Activated CD4-positive, alpha-beta T cell treated with anti-CD3 and anti-CD28 coated beads for 4 hours (primary cell): ENCODE results near the gene TREX2.
A peak's percentile ranks its signal among the peaks of the same experiment; 100 is the strongest.

Source experiments
- DNase-seq, 2 donors: peaks; one replicate each; pipeline ENCODE4 v3.0.0-alpha.2; 2020

TREX2 gene

DNA sequence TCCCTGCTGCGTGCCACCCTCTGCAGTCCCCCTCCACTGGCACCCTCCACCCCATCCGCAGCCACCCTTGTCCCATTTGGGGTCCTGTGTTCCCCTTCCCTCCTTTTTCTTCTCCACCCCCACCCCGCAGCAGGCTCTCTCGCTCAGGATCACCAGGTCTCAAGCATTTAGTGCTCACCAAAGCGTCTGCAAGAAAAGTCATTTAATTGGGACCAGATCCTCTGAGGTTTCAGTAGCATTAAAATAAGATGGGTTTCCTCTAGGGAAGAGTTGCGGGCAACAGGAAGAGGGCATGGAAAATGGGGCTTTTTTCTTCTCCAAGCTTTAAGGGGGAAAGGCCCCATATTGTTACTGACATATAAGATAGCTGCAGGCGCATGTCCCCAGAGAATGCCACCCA is 29.4 kb upstream of the TREX2 start:
- DNase-seq: no peak

GRCh38 chrX:153474718-153475117 is 28.9 kb upstream of the TREX2 start:
- peak; percentile 59 to 66 for DNase-seq

- DNase-seq: no peak
Measured at GRCh38 chrX:153474266-153474665, 28.4 kb upstream of the TREX2 start.

DNA sequence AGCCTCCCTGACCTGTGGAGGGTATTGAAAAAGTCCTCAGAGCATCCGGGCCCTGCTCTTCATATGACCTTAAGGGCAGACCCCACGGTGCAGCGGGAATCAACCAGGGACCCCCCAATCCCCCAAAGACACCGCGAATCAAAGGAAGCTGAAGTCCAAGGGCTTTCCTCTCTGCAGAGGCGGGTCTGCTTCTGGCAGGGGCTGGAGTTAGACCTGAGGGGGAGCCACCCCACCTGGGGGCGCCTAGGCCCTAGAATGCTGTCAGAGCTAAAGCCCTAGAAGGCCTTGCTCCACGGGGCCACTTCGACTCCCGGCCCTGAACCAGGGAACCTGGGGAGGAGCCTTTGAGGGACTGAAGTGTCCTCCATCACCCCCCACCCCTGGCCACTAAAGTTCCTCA is 27.3 kb upstream of the TREX2 start:
- no peak for DNase-seq

DNA sequence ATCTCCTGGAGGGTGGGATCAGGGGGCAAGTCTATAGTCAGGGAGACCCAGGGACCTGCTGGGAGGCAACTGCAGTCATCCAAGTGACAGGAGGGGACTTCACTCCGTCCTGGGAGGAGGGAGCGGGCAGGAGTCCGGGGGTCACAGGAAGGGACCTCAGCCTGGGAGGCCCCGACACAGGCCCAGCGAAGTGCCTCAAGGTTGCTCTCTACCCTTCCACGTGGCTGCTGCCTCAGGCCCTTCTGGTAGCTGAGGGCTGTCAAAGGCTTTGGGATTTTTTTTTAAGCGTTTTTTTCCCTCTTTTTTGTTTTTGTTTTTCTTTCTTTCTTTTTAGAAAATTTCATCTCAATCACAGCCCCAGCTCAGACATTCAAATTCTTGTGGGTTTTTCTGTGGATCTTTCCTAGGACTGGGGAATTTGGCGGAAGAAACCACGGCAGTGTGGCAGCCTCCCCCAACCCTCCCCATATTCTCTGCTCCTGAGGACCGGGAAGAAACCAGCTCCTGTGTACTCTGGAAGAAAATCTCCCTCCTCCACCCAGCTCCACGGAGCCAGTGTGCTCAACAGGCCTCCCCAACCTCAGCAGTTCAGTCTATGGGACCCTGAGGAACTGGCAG is 25.9 kb upstream of the TREX2 start:
- DNase-seq: no peak

- DNase-seq: peak; percentile 84 to 87
Measured at GRCh38 chrX:153470411-153471363, 24.8 kb upstream of the TREX2 start, which contains the start of gene HAUS7. TSS of gene HAUS7 (minus strand) at chrX:153470576. CDS start at chrX:153470557, 19 bp downstream.

- DNase-seq: peak in 1 of 2 donors; percentile 5
Measured at GRCh38 chrX:153469811-153470410, 24.1 kb upstream of the TREX2 start.

DNA sequence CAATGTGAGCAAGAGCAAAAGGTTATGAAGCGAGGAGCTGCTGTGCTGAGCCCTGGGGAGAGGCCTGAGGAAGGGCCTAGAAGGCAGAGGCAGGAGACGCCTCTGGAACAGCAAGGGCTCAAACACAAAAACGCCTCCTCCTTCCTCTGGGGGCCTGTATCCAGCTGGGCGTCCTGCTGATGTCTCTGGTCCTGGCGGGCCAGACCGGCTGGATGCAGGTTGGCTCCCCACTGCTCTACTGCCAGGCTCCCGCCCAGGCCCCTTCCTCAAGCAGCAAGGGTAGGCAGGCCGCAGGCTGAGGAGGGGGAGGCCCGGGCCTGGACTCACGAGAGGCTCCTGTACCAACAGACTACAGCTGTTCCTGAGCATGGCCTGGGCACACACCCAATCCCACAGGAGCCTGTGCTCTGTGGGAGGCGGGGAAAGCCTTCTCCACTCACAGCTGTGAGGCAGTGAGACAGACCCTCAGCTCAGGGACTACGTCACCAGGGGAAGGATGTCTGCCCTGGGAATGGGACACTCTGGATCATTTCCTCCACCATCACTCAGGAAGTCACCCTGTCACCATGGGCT is 22.2 kb upstream of the TREX2 start:
- DNase-seq: no peak

GRCh38 chrX:153465691-153466380 is 20.0 kb upstream of the TREX2 start:
- no peak for DNase-seq

- DNase-seq: no peak
Measured at GRCh38 chrX:153464116-153464515, 18.3 kb upstream of the TREX2 start.

DNA sequence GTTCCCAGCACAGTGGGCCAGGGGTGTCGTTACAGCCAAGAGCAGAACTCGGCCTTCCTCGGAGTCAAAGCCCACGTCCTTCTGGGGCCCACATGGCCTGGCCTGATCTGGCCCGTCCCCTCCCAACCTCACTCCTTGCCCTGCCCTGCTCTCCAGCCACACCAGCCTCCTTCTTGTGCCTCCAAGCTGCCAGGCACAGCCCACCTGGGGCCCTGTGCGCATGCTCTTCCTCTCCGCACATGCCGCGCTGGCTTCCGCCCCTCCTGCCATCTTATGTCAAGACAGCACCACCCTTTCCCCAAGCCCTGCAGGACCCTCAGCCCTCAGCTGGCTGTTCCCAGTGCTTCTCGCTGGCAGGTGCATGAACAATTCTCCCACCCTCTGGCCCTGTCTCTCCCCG is 17.7 kb upstream of the TREX2 start:
- DNase-seq: no peak

DNA sequence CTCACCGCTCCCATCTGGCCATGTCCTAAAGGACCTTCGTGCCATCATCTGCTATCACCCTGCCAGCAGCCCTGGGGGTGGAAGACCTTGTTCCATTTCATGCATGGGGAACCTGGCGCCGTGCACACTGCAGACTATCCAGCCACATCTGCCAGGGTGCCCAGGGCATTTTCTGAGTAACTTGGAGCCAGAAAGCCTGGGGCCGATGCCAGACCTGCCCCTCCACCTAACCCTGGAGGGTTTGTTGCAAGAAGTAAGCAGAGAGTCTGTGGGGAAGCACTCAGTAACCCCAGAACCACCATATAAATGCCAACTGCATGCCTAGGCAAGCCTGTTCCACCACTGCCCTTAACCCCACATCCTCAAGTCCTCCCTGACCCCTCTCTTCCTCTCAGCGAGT is 17.2 kb upstream of the TREX2 start:
- DNase-seq: no peak

DNA sequence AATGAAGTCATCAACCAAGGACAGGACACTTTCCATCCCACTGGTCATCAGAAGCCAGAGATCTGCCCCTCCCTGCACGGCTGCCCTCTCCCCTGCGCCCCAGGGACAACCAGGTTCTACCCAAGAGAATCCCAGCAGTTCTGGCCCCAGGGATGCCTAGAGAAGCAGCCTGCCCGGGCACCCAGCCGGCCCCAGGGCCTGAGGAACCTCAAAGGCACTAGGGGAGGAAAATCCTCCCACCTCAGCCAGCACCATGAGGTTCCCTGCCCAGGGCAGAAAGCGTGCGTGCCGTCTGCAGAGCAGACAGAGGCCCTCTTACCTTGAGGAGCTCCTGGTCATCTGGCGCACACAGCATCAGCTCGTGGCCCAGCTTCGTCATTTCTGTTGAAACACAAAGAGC is 16.4 kb upstream of the TREX2 start:
- DNase-seq: no peak

GRCh38 chrX:153460826-153461225 is 15.0 kb upstream of the TREX2 start:
- peak; percentile 37 to 48 for DNase-seq

- no peak for DNase-seq
Measured at GRCh38 chrX:153459986-153460385, 14.1 kb upstream of the TREX2 start.

DNA sequence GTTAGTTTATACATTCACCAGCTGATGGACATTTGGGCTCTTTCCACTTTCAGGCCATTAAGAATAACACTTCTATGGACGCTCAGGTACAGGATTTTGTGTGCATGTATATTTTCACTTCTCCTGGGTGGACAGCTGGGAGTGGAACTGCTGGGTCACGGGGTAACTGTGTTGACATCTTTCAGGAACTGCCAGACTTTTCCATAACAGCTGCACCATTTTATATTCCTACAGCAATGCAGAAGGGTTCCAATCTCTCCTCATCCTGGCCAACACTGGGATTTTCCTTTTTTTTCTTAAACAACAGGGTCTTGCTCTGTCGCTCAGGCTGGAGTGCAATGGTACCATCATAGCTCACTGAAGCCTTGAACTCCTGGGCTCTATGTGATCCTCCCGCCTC is 12.6 kb upstream of the TREX2 start:
- no peak for DNase-seq

- no peak for DNase-seq
Measured at GRCh38 chrX:153457827-153458466, 12.1 kb upstream of the TREX2 start.

- DNase-seq: no peak
Measured at GRCh38 chrX:153457136-153457825, 11.4 kb upstream of the TREX2 start.

- no peak for DNase-seq
Measured at GRCh38 chrX:153456704-153457103, 10.8 kb upstream of the TREX2 start.

GRCh38 chrX:153456161-153456560 is 10.3 kb upstream of the TREX2 start:
- no peak for DNase-seq

DNA sequence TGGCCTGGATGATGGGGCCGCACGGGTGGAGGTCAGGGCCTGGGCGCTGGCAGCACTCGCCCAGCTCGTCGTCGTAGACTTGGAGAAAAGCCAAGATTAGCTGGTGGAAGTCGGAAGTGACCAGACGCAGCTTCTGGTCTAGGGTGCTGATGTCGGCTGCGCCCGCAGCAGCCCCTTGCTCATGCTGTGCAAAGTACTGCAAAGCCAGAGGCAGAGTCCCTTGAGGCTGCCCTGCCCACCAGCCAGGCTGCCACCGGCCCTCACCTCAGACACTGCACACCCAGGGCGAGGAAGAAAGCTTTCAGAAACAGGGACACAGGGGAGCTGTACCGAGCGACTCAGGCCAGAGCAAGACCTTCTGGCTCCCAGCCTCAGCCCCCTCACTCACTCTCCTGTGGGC is 9.7 kb upstream of the TREX2 start:
- no peak for DNase-seq
